K562 (cell line): Measurements from ENCODE around the gene GNAI1. TPM values are rescaled to one million over a fixed set of nuclear protein-coding genes. Genes with fewer than 3 reads are reported as not detected.

Experiments used
- ATF3 ChIP-seq, 2 experiments: fragments of 450-650 bp in 1 of 2; sonication (generic) in 1 of 2; formaldehyde crosslinking in 1 of 2; IDR thresholded peaks in 1 of 2; conservative IDR thresholded peaks in 1 of 2; 2 replicates each; pipeline versions ENCODE4 v1.6.1 to v1.8.1; 2016 to 2023; ENCODE audit warnings: mild to moderate bottlenecking in 2 of 2, moderate library complexity in 2 of 2, inconsistent platforms in 1 of 2, missing genetic modification reagents in 1 of 2
- CUX1 ChIP-seq: fragments of 200-800 bp; sonication (Bioruptor generic); IDR thresholded peaks from 2 replicates; pipeline ENCODE4 v1.6.1; 2016; ENCODE audit warnings: missing genetic modification characterization, missing compliant biosample characterization
- HSF4 ChIP-seq: fragments of 250-450 bp; sonication (Bioruptor Pico); IDR thresholded peaks from 2 replicates; pipeline ENCODE4 v2.1.2; 2022; ENCODE audit warnings: mild to moderate bottlenecking, moderate library complexity, borderline replicate concordance
- NCOA1 ChIP-seq: fragments of 450-650 bp; IDR thresholded peaks from 2 replicates; pipeline ENCODE4 v1.6.1; 2016; ENCODE audit warnings: low read depth
- NFATC3 ChIP-seq: fragments of 450-650 bp; IDR thresholded peaks from 2 replicates; pipeline ENCODE4 v1.6.1; 2017; ENCODE audit warnings: mild to moderate bottlenecking
- SUPT5H ChIP-seq: fragments of 450-650 bp; IDR thresholded peaks from 2 replicates; pipeline ENCODE4 v1.6.1; 2016
- ZBTB2 ChIP-seq: fragments of 450-650 bp; IDR thresholded peaks from 2 replicates; pipeline ENCODE4 v1.6.1; 2016; ENCODE audit warnings: antibody characterized with exemption
- ZNF311 ChIP-seq: fragments of 250-450 bp; sonication (Bioruptor Pico); IDR thresholded peaks from 2 replicates; pipeline ENCODE4 v1.4.0; 2020; ENCODE audit warnings: mild to moderate bottlenecking, moderate library complexity
- polyA plus RNA-seq, 8 experiments: library from polyadenylated mRNA; depleted of rRNA in 4 of 8; stranded (reverse) in 5 of 8; unstranded in 3 of 8; fragments of >200 nt; fragmentation: Nextera tagmentation in 2 of 8; fragmentation: Illumina TruSeq in 1 of 8; extraction: Ambion mirVana in 2 of 8; extraction: Trizol in 1 of 8; gene quantifications; 2 replicates each; pipeline versions ENCODE4 v1.2.1 to v1.2.3, GENCODE V29; 2011 to 2014; ENCODE audit warnings: inconsistent platforms in 1 of 8, missing spikeins in 1 of 8
- total RNA-seq, 7 experiments: library from RNA; depleted of rRNA in 6 of 7; stranded (reverse); fragments of >200 nt in 6 of 7; fragmentation: Illumina TruSeq in 2 of 7; extraction: Trizol in 2 of 7; gene quantifications; 2 replicates each; pipeline versions ENCODE4 v1.2.1 to v1.2.3, GENCODE V29; 2011 to 2021; ENCODE audit warnings: low replicate concordance in 1 of 7

The GNAI1 gene
- total and polyA plus RNA-seq, 9 of the 15 experiments (the other 6 are each of a cell fraction or from before 2014, with no cell fraction given), result 0.03 to 0.13 (median 0.08) TPM; not detected in 6

GRCh38 chr7:80124526-80125264 lies 9.9 kb upstream of the GNAI1 start (continued):
- no peak for TF ChIP-seq ZBTB2
- no peak for TF ChIP-seq SUPT5H
- TF ChIP-seq NFATC3, result no peak
- no peak for TF ChIP-seq ATF3 (IDR thresholded peaks at IDR 0.05)
- no peak for TF ChIP-seq ATF3 (CRISPR knock-in tag; conservative IDR thresholded peaks at IDR 0.05)
- no peak for TF ChIP-seq CUX1
- TF ChIP-seq NCOA1, result no peak
- TF ChIP-seq HSF4 (CRISPR knock-in tag), result no peak
- no peak for TF ChIP-seq ZNF311 (CRISPR knock-in tag)
